ENCODE data around the gene DMD.
"Not testable (repeated sequence)": the region's sequence is repeated elsewhere in the genome, so short reads cannot be mapped to it uniquely, and the experiment has no call there.

Gene DMD

GRCh38 chrX:31500921-31501320, 1710.4 kb downstream of the DMD start:
- H3K36me3 ChIP-seq (ENCODE audit: control insufficient read depth in 4 of 4, insufficient read depth in 4 of 4, low read length in 3 of 4), result no peaks in the 10 kb centered on the region
- no CpG with 5 or more reads among the region's 1 CpG for WGBS (ENCODE audit: insufficient coverage)
- no peaks in the 10 kb centered on the region for H3K9me3 ChIP-seq (ENCODE audit: control extremely low read depth in 1 of 5, control insufficient read depth in 4 of 5, insufficient read depth in 2 of 5, low read depth in 1 of 5, low read length in 4 of 5)
- no peak for DNase-seq
- POLR2A ChIA-PET, result no interaction called here
- no peak overlapping the region for H3K4me3 ChIP-seq (ENCODE audit: control insufficient read depth in 1 of 7, extremely low read depth in 1 of 7, insufficient read depth in 4 of 7, low read depth in 2 of 7, low read length in 6 of 7)
- no peaks in the 10 kb centered on the region for H3K4me1 ChIP-seq (ENCODE audit: control extremely low read depth in 1 of 4, control insufficient read depth in 4 of 4, insufficient read depth in 4 of 4, low read length in 3 of 4)
- CTCF ChIA-PET, result no interaction called here
- no peaks in the 10 kb centered on the region for H3K27me3 ChIP-seq (replicated peaks in 2 of 5; ENCODE audit: control insufficient read depth in 4 of 5, insufficient read depth in 5 of 5, low read length in 4 of 5)
- H3K27ac ChIP-seq (ENCODE audit: insufficient read depth in 1 of 2, low read depth in 1 of 2, low read length in 2 of 2, poor library complexity in 1 of 2, severe bottlenecking in 2 of 2), result no peak overlapping the region

GRCh38 chrX:31499109-31499508, 1712.2 kb downstream of the DMD start:
- ChIA-PET CTCF (no interaction called here), POLR2A (no interaction called here)
- H3K4me3 ChIP-seq (ENCODE audit: control insufficient read depth in 1 of 7, extremely low read depth in 1 of 7, insufficient read depth in 4 of 7, low read depth in 2 of 7, low read length in 6 of 7), result no peak overlapping the region
- no peaks in the 10 kb centered on the region for H3K4me1 ChIP-seq (ENCODE audit: control extremely low read depth in 1 of 4, control insufficient read depth in 4 of 4, insufficient read depth in 4 of 4, low read length in 3 of 4)
- 73% methylated on average over 1 of the region's 2 CpGs for WGBS (ENCODE audit: insufficient coverage)
- H3K36me3 ChIP-seq (ENCODE audit: control insufficient read depth in 4 of 4, insufficient read depth in 4 of 4, low read length in 3 of 4), result no peaks in the 10 kb centered on the region
- no peak overlapping the region for H3K27ac ChIP-seq (ENCODE audit: insufficient read depth in 1 of 2, low read depth in 1 of 2, low read length in 2 of 2, poor library complexity in 1 of 2, severe bottlenecking in 2 of 2)
- no peak for DNase-seq
- H3K27me3 ChIP-seq (replicated peaks in 2 of 5; ENCODE audit: control insufficient read depth in 4 of 5, insufficient read depth in 5 of 5, low read length in 4 of 5), result no peaks in the 10 kb centered on the region
- no peaks in the 10 kb centered on the region for H3K9me3 ChIP-seq (ENCODE audit: control extremely low read depth in 1 of 5, control insufficient read depth in 4 of 5, insufficient read depth in 2 of 5, low read depth in 1 of 5, low read length in 4 of 5)

DNA sequence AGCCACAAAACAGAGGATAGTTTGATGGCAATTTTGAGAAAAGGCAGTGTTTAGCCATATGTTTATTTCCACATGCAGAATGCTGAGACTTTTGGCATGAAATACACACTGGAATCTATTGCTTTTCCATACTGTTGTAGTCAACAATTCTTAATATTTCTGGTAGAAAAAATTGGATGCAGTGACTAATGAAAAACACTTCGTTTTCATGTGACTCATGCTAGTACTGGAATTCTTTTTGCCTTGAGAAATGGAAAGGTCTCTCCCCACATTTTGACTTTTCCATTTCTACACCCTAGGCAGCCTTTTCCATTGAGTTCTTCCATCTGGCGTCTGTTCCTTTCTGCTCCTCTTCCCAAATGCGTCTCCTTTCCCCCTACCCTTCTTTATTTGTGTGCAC, 1714.3 kb downstream of the DMD start:
- H3K36me3 ChIP-seq (ENCODE audit: control insufficient read depth in 4 of 4, insufficient read depth in 4 of 4, low read length in 3 of 4), result no peaks in the 10 kb centered on the region
- no peaks in the 10 kb centered on the region for H3K9me3 ChIP-seq (ENCODE audit: control extremely low read depth in 1 of 5, control insufficient read depth in 4 of 5, insufficient read depth in 2 of 5, low read depth in 1 of 5, low read length in 4 of 5)
- H3K27ac ChIP-seq (ENCODE audit: insufficient read depth in 1 of 2, low read depth in 1 of 2, low read length in 2 of 2, poor library complexity in 1 of 2, severe bottlenecking in 2 of 2), result no peak overlapping the region
- ChIA-PET CTCF (no interaction called here), POLR2A (no interaction called here)
- no peaks in the 10 kb centered on the region for H3K27me3 ChIP-seq (replicated peaks in 2 of 5; ENCODE audit: control insufficient read depth in 4 of 5, insufficient read depth in 5 of 5, low read length in 4 of 5)
- 63% methylated on average over 2 of the region's 3 CpGs for WGBS (ENCODE audit: insufficient coverage)
- DNase-seq, result no peak
- H3K4me3 ChIP-seq (ENCODE audit: control insufficient read depth in 1 of 7, extremely low read depth in 1 of 7, insufficient read depth in 4 of 7, low read depth in 2 of 7, low read length in 6 of 7), result no peak overlapping the region
- no peaks in the 10 kb centered on the region for H3K4me1 ChIP-seq (ENCODE audit: control extremely low read depth in 1 of 4, control insufficient read depth in 4 of 4, insufficient read depth in 4 of 4, low read length in 3 of 4)

- H3K9me3 ChIP-seq (ENCODE audit: control extremely low read depth in 1 of 5, control insufficient read depth in 4 of 5, insufficient read depth in 2 of 5, low read depth in 1 of 5, low read length in 4 of 5), result no peaks in the 10 kb centered on the region
- ChIA-PET CTCF (no interaction called here), POLR2A (no interaction called here)
- H3K4me1 ChIP-seq (ENCODE audit: control extremely low read depth in 1 of 4, control insufficient read depth in 4 of 4, insufficient read depth in 4 of 4, low read length in 3 of 4), result no peaks in the 10 kb centered on the region
- no peak for DNase-seq
- WGBS (ENCODE audit: insufficient coverage), result 93% methylated on average over 2 of the region's 3 CpGs
- no peak overlapping the region for H3K27ac ChIP-seq (ENCODE audit: insufficient read depth in 1 of 2, low read depth in 1 of 2, low read length in 2 of 2, poor library complexity in 1 of 2, severe bottlenecking in 2 of 2)
- no peak overlapping the region for H3K4me3 ChIP-seq (ENCODE audit: control insufficient read depth in 1 of 7, extremely low read depth in 1 of 7, insufficient read depth in 4 of 7, low read depth in 2 of 7, low read length in 6 of 7)
- no peaks in the 10 kb centered on the region for H3K36me3 ChIP-seq (ENCODE audit: control insufficient read depth in 4 of 4, insufficient read depth in 4 of 4, low read length in 3 of 4)
- H3K27me3 ChIP-seq (replicated peaks in 2 of 5; ENCODE audit: control insufficient read depth in 4 of 5, insufficient read depth in 5 of 5, low read length in 4 of 5), result no peaks in the 10 kb centered on the region
These were observed 1723.4 kb downstream of the DMD start for GRCh38 chrX:31487951-31488350.

GRCh38 chrX:31483336-31483735, 1728.0 kb downstream of the DMD start:
- H3K4me3 ChIP-seq (ENCODE audit: control insufficient read depth in 1 of 7, extremely low read depth in 1 of 7, insufficient read depth in 4 of 7, low read depth in 2 of 7, low read length in 6 of 7), result no peak overlapping the region
- WGBS (ENCODE audit: insufficient coverage), result no CpG with 5 or more reads among the region's 5 CpGs
- no peaks in the 10 kb centered on the region for H3K4me1 ChIP-seq (ENCODE audit: control extremely low read depth in 1 of 4, control insufficient read depth in 4 of 4, insufficient read depth in 4 of 4, low read length in 3 of 4)
- DNase-seq, result no peak
- no peaks in the 10 kb centered on the region for H3K27me3 ChIP-seq (replicated peaks in 2 of 5; ENCODE audit: control insufficient read depth in 4 of 5, insufficient read depth in 5 of 5, low read length in 4 of 5)
- no peak overlapping the region for H3K27ac ChIP-seq (ENCODE audit: insufficient read depth in 1 of 2, low read depth in 1 of 2, low read length in 2 of 2, poor library complexity in 1 of 2, severe bottlenecking in 2 of 2)
- CTCF ChIA-PET, result no interaction called here
- H3K36me3 ChIP-seq (ENCODE audit: control insufficient read depth in 4 of 4, insufficient read depth in 4 of 4, low read length in 3 of 4), result no peaks in the 10 kb centered on the region
- POLR2A ChIA-PET, result no interaction called here
- no peaks in the 10 kb centered on the region for H3K9me3 ChIP-seq (ENCODE audit: control extremely low read depth in 1 of 5, control insufficient read depth in 4 of 5, insufficient read depth in 2 of 5, low read depth in 1 of 5, low read length in 4 of 5)

DNA sequence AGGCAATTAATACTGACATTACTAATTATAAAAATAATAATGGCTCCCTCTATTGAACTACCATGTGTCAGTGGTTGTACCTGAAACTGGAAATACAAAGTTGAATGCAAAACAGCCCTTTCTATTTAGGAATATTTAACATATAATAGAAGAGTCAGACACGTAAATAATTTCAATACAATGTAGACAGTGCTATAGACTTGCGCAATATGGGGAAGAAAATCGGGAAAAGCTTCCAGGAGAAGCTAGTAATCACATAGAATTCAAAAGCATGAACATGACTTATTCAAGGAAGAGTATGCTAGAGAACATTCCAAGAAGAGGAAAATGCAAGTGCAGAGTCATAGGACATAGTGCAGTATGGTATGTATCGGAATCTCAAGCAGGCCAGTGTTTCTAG, 1730.7 kb downstream of the DMD start:
- 83% methylated on average over 1 of the region's 4 CpGs for WGBS (ENCODE audit: insufficient coverage)
- Histone ChIP-seq H3K9me3 (ENCODE audit: control extremely low read depth in 1 of 5, control insufficient read depth in 4 of 5, insufficient read depth in 2 of 5, low read depth in 1 of 5, low read length in 4 of 5) (no peaks in the 10 kb centered on the region), H3K36me3 (ENCODE audit: control insufficient read depth in 4 of 4, insufficient read depth in 4 of 4, low read length in 3 of 4) (no peaks in the 10 kb centered on the region), H3K27me3 (replicated peaks in 2 of 5; ENCODE audit: control insufficient read depth in 4 of 5, insufficient read depth in 5 of 5, low read length in 4 of 5) (no peaks in the 10 kb centered on the region), H3K4me3 (ENCODE audit: control insufficient read depth in 1 of 7, extremely low read depth in 1 of 7, insufficient read depth in 4 of 7, low read depth in 2 of 7, low read length in 6 of 7) (no peak overlapping the region), H3K27ac (ENCODE audit: insufficient read depth in 1 of 2, low read depth in 1 of 2, low read length in 2 of 2, poor library complexity in 1 of 2, severe bottlenecking in 2 of 2) (no peak overlapping the region), H3K4me1 (ENCODE audit: control extremely low read depth in 1 of 4, control insufficient read depth in 4 of 4, insufficient read depth in 4 of 4, low read length in 3 of 4) (no peaks in the 10 kb centered on the region)
- no peak for DNase-seq
- ChIA-PET POLR2A (no interaction called here), CTCF (no interaction called here)

- H3K4me3 ChIP-seq (ENCODE audit: control insufficient read depth in 1 of 7, extremely low read depth in 1 of 7, insufficient read depth in 4 of 7, low read depth in 2 of 7, low read length in 6 of 7), result no peak overlapping the region
- H3K27ac ChIP-seq (ENCODE audit: insufficient read depth in 1 of 2, low read depth in 1 of 2, low read length in 2 of 2, poor library complexity in 1 of 2, severe bottlenecking in 2 of 2), result no peak overlapping the region
- no peaks in the 10 kb centered on the region for H3K27me3 ChIP-seq (replicated peaks in 2 of 5; ENCODE audit: control insufficient read depth in 4 of 5, insufficient read depth in 5 of 5, low read length in 4 of 5)
- no peaks in the 10 kb centered on the region for H3K9me3 ChIP-seq (ENCODE audit: control extremely low read depth in 1 of 5, control insufficient read depth in 4 of 5, insufficient read depth in 2 of 5, low read depth in 1 of 5, low read length in 4 of 5)
- POLR2A ChIA-PET, result no interaction called here
- H3K4me1 ChIP-seq (ENCODE audit: control extremely low read depth in 1 of 4, control insufficient read depth in 4 of 4, insufficient read depth in 4 of 4, low read length in 3 of 4), result no peaks in the 10 kb centered on the region
- WGBS (ENCODE audit: insufficient coverage), result 91% methylated on average over 7 of the region's 11 CpGs
- no peaks in the 10 kb centered on the region for H3K36me3 ChIP-seq (ENCODE audit: control insufficient read depth in 4 of 4, insufficient read depth in 4 of 4, low read length in 3 of 4)
- no peak for DNase-seq
- CTCF ChIA-PET, result no interaction called here
These were observed 1740.1 kb downstream of the DMD start for GRCh38 chrX:31471229-31471628.

DNA sequence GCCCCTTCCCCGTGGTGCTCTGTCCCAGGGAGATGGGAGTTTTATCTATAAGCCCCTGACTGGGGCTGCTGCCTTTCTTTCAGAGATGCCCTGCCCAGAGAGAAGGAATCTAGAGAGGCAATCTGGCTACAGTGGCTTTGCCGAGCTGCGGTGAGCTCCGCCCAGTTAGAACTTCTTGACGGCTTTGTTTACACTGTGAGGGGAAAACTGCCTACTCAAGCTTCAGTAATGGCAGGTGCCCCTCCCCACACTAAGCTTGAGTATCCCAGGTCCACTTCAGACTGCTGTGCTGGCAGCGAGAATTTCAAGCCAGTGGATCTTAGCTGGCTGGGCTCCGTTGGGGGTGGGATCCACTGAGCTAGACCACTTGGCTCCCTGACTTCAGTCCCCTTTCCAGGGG, 1740.6 kb downstream of the DMD start:
- CTCF ChIA-PET; H3K4me3 ChIP-seq (ENCODE audit: control insufficient read depth in 1 of 7, extremely low read depth in 1 of 7, insufficient read depth in 4 of 7, low read depth in 2 of 7, low read length in 6 of 7); H3K27ac ChIP-seq (ENCODE audit: insufficient read depth in 1 of 2, low read depth in 1 of 2, low read length in 2 of 2, poor library complexity in 1 of 2, severe bottlenecking in 2 of 2); POLR2A ChIA-PET; H3K9me3 ChIP-seq (ENCODE audit: control extremely low read depth in 1 of 5, control insufficient read depth in 4 of 5, insufficient read depth in 2 of 5, low read depth in 1 of 5, low read length in 4 of 5); DNase-seq; H3K27me3 ChIP-seq (replicated peaks in 2 of 5; ENCODE audit: control insufficient read depth in 4 of 5, insufficient read depth in 5 of 5, low read length in 4 of 5); H3K4me1 ChIP-seq (ENCODE audit: control extremely low read depth in 1 of 4, control insufficient read depth in 4 of 4, insufficient read depth in 4 of 4, low read length in 3 of 4); H3K36me3 ChIP-seq (ENCODE audit: control insufficient read depth in 4 of 4, insufficient read depth in 4 of 4, low read length in 3 of 4): not testable (repeated sequence)
- WGBS (ENCODE audit: insufficient coverage), result 86% methylated on average over 7 of the region's 7 CpGs
